Measurements from ENCODE around the gene LRRC73. TPM values are rescaled to one million over a fixed set of nuclear protein-coding genes. Genes with fewer than 3 reads are reported as not detected.

The LRRC73 gene
- total RNA-seq, 1 donor from 2014 or later: 0.26 TPM

DNA sequence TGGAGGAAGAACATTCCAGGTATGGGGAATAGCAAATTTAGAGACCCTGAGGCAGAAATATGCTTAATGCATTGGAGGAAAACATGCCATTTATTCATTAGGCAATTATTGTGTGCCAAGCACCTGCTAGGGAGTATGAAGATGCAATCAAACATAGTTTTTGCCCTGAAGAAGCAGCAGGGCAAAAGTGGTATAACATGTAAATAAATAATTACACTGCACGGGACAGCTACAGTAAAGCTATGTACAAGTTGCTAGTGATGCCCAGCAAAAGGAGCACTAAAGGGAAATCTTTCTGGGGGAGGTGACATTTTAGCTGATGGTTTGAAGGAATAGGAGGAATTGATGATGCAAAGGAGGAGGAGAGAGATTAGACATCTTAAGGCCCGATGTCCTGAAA is 33.4 kb downstream of the LRRC73 start:
- FAIRE-seq: no peak

DNA sequence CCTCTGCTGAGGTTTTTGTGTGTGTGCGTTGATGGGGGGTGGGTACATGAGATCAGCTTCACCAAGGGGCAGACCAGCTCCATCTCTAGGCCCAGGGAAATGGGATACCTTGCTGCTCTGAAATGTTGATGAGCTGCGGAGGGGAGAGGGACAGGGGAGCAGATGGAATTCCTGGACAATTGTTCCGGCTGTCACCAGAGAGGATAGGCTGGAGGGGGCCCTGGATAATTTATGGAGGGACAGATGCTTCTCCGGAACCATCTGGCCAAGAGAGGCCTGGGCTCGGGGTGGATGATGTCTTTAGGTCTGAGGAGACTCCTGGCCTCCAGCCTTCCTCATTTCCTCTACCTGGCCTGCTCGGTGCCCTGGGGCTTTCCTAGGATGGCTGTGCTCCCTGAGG is 34.6 kb downstream of the LRRC73 start:
- no peaks in the 10 kb centered on the region for H3K27me3 ChIP-seq (ENCODE audit: control insufficient read depth, insufficient read depth, low read length)
- TF ChIP-seq, protein P1, sequence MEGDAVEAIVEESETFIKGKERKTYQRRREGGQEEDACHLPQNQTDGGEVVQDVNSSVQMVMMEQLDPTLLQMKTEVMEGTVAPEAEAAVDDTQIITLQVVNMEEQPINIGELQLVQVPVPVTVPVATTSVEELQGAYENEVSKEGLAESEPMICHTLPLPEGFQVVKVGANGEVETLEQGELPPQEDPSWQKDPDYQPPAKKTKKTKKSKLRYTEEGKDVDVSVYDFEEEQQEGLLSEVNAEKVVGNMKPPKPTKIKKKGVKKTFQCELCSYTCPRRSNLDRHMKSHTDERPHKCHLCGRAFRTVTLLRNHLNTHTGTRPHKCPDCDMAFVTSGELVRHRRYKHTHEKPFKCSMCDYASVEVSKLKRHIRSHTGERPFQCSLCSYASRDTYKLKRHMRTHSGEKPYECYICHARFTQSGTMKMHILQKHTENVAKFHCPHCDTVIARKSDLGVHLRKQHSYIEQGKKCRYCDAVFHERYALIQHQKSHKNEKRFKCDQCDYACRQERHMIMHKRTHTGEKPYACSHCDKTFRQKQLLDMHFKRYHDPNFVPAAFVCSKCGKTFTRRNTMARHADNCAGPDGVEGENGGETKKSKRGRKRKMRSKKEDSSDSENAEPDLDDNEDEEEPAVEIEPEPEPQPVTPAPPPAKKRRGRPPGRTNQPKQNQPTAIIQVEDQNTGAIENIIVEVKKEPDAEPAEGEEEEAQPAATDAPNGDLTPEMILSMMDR (IDR thresholded peaks at IDR 0.05; ENCODE audit: insufficient read depth, low read length, severe bottlenecking): no peak
- DNase-seq (ENCODE audit: low read depth): no peak
- H3K36me3 ChIP-seq (ENCODE audit: control insufficient read depth, insufficient read depth, low read length): no peaks in the 10 kb centered on the region
- FAIRE-seq: no peak
- no peak overlapping the region for H3K4me3 ChIP-seq (ENCODE audit: low read depth, low read length)

More for the DNA sequence above, 33.4 kb downstream of the LRRC73 start:
- Histone ChIP-seq H3K36me3 (ENCODE audit: control insufficient read depth, insufficient read depth, low read length) (no peaks in the 10 kb centered on the region), H3K4me3 (ENCODE audit: low read depth, low read length) (no peak overlapping the region), H3K27me3 (ENCODE audit: control insufficient read depth, insufficient read depth, low read length) (no peaks in the 10 kb centered on the region)
- TF ChIP-seq, protein P1 (IDR thresholded peaks at IDR 0.05; ENCODE audit: insufficient read depth, low read length, severe bottlenecking): no peak
- DNase-seq (ENCODE audit: low read depth): no peak

DNA sequence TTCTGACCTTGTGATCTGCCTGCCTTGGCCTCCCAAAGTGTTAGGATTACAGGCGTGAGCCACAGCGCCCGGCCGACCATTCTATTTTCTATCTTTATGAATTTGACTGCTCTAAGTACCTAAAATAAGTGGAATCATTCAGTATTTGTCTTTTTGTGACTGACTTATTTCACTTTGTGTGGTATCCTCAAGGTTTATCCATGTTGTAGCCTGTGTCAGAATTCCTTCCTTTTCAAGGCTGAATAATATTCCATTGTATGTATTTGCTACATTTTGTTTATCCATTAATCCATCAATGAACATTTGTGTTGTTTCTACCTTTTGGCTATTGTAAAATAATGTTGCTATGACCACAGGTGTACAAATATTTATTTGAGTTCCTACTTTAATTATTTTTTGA is 37.6 kb downstream of the LRRC73 start:
- DNase-seq (ENCODE audit: low read depth) (no peak), FAIRE-seq (no peak)
- TF ChIP-seq, protein P1 (IDR thresholded peaks at IDR 0.05; ENCODE audit: insufficient read depth, low read length, severe bottlenecking): no peak
- Histone ChIP-seq H3K4me3 (ENCODE audit: low read depth, low read length) (no peak overlapping the region), H3K27me3 (ENCODE audit: control insufficient read depth, insufficient read depth, low read length) (no peaks in the 10 kb centered on the region), H3K36me3 (ENCODE audit: control insufficient read depth, insufficient read depth, low read length) (no peaks in the 10 kb centered on the region)

DNA sequence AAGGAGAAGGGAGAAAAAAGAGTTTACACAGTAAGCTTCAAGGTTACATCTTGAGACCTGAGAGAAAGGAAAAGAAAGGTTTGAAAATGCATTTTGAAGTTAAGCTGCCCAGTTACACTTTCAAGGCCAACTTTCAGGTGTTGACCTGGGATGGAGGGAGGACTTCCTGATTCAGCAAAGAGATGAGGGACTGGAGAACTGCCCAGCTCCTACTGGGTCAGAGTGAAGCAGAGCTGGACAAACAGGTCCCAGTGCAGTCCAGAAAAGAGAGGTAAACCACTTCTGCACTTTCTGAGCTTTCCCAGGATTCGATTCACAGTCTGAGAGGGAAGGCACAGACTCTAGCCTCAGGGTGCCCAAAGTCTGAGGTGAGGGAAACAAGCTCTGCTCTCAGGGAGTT is 38.7 kb downstream of the LRRC73 start:
- DNase-seq (ENCODE audit: low read depth) (no peak), FAIRE-seq (no peak)
- H3K27me3 ChIP-seq (ENCODE audit: control insufficient read depth, insufficient read depth, low read length): no peaks in the 10 kb centered on the region
- TF ChIP-seq, protein P1 (IDR thresholded peaks at IDR 0.05; ENCODE audit: insufficient read depth, low read length, severe bottlenecking): no peak
- H3K4me3 ChIP-seq (ENCODE audit: low read depth, low read length): no peak overlapping the region
- H3K36me3 ChIP-seq (ENCODE audit: control insufficient read depth, insufficient read depth, low read length): no peaks in the 10 kb centered on the region

DNA sequence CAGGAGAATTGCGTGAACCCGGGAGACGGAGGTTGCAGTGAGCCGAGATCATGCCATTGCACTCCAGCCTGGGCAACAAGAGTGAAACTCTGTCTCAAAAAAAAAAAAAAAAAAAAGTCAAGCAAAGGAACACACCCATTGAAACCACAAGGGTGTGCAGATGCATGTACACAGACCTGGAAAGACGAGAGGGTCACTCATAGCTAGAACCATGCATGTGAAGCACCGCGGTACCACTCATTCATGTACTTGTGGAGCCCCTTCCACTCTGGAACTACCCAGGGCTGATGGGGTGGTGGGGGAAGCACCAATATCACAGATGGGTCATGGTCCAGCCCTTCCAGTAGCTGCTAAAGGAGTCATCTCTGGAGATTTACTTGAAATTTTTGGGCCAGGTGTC is 40.2 kb downstream of the LRRC73 start:
- no peak for DNase-seq (ENCODE audit: low read depth)
- Histone ChIP-seq H3K4me3 (ENCODE audit: low read depth, low read length) (no peak overlapping the region), H3K36me3 (ENCODE audit: control insufficient read depth, insufficient read depth, low read length) (no peaks in the 10 kb centered on the region), H3K27me3 (ENCODE audit: control insufficient read depth, insufficient read depth, low read length) (no peaks in the 10 kb centered on the region)
- no peak for FAIRE-seq
- TF ChIP-seq, protein P1 (IDR thresholded peaks at IDR 0.05; ENCODE audit: insufficient read depth, low read length, severe bottlenecking): no peak

Data from bronchial epithelial cell (primary cell).